Type B pancreatic cell (in vitro differentiated cells): Measurements from ENCODE around the gene DNAJC22. TPM values are rescaled to one million over a fixed set of nuclear protein-coding genes. Genes with fewer than 3 reads are reported as not detected.
A peak's percentile ranks its signal among the peaks of the same experiment; 100 is the strongest.

Experiments
- DNase-seq: peaks from one replicate; pipeline ENCODE4 v3.0.0; 2021; ENCODE audit warnings: mixed read lengths; ENCODE audit not compliant: unreplicated experiment; ENCODE audit errors: extremely low spot score
- H3K27ac Mint-ChIP-seq: 2 replicates; pipeline ENCODE4 v1.8.0; 2021; ENCODE audit warnings: mild to moderate bottlenecking, mixed read lengths
- H3K27me3 Mint-ChIP-seq: 2 replicates; pipeline ENCODE4 v1.8.0; 2021; ENCODE audit warnings: mixed read lengths
- H3K36me3 Mint-ChIP-seq: 2 replicates; pipeline ENCODE4 v1.8.0; 2021; ENCODE audit warnings: mixed read lengths
- H3K4me1 Mint-ChIP-seq: one replicate; pipeline ENCODE4 v1.8.0; 2021; ENCODE audit warnings: mixed read lengths; ENCODE audit not compliant: unreplicated experiment
- H3K4me3 Mint-ChIP-seq: 2 replicates; pipeline ENCODE4 v1.8.0; 2021; ENCODE audit warnings: mild to moderate bottlenecking, mixed read lengths
- H3K9me3 Mint-ChIP-seq: 2 replicates; pipeline ENCODE4 v1.8.0; 2021; ENCODE audit warnings: mixed read lengths
- total RNA-seq: library from RNA; stranded (reverse); gene quantifications from 2 replicates; pipeline ENCODE4 v1.2.1, GENCODE V29; 2021; ENCODE audit warnings: low replicate concordance
- TF ChIP-seq, protein P1 (sequence below): fragments of 200-600 bp; sonication (generic); conservative IDR thresholded peaks from 2 replicates; pipeline ENCODE4 v1.5.0; 2021; ENCODE audit warnings: antibody characterized with exemption, mild to moderate bottlenecking

Gene DNAJC22
- total RNA-seq, 1 donor from 2014 or later, result 5.0 TPM

DNA sequence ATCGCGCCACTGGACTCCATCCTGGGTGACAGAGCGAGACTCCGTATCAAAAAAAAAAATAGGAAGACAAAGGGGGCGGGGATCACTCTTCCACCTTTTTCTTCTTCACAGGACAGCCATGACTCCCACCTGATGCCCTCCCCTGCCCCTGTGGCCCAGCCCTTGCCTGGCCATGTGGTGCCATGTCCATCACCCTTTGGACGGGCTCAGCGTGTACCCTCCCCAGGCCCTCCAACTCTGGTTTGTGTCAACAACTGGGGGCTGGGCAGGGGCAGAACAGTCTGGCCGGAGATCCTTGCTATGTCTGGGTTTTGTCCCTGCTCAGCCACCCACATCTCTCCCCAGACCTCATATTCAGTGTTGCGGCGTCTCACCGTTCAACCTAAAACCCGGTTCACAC, 17.9 kb upstream of the DNAJC22 start:
- Mint-ChIP-seq H3K36me3 (peaks cover 4% of the 10 kb centered on the region), H3K4me3 (no peak overlapping the region), H3K9me3 (no peaks in the 10 kb centered on the region), H3K27ac (no peak overlapping the region), H3K4me1 (peaks cover 15% of the 10 kb centered on the region), H3K27me3 (peaks cover 4% of the 10 kb centered on the region)
- no peak for DNase-seq
- TF ChIP-seq, protein P1, sequence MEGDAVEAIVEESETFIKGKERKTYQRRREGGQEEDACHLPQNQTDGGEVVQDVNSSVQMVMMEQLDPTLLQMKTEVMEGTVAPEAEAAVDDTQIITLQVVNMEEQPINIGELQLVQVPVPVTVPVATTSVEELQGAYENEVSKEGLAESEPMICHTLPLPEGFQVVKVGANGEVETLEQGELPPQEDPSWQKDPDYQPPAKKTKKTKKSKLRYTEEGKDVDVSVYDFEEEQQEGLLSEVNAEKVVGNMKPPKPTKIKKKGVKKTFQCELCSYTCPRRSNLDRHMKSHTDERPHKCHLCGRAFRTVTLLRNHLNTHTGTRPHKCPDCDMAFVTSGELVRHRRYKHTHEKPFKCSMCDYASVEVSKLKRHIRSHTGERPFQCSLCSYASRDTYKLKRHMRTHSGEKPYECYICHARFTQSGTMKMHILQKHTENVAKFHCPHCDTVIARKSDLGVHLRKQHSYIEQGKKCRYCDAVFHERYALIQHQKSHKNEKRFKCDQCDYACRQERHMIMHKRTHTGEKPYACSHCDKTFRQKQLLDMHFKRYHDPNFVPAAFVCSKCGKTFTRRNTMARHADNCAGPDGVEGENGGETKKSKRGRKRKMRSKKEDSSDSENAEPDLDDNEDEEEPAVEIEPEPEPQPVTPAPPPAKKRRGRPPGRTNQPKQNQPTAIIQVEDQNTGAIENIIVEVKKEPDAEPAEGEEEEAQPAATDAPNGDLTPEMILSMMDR, result no peak

DNA sequence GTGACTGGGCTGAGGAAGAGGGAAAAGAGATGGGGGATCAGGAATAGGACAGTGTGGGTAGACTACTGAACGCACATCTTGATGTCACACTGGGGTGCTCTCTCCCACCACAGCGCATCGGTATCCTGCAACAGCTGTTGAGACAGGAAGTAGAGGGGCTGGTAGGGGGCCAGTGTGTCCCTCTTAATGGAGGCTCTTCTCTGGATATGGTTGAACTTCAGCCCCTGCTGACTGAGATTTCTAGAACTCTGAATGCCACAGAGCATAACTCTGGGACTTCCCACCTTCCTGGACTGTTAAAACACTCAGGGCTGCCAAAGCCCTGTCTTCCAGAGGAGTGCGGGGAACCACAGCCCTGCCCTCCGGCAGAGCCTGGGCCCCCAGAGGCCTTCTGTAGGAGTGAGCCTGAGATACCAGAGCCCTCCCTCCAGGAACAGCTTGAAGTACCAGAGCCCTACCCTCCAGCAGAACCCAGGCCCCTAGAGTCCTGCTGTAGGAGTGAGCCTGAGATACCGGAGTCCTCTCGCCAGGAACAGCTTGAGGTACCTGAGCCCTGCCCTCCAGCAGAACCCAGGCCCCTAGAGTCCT, 16.6 kb upstream of the DNAJC22 start:
- Mint-ChIP-seq H3K27ac (no peak overlapping the region), H3K9me3 (no peaks in the 10 kb centered on the region), H3K4me1 (peaks cover 10% of the 10 kb centered on the region)

DNA sequence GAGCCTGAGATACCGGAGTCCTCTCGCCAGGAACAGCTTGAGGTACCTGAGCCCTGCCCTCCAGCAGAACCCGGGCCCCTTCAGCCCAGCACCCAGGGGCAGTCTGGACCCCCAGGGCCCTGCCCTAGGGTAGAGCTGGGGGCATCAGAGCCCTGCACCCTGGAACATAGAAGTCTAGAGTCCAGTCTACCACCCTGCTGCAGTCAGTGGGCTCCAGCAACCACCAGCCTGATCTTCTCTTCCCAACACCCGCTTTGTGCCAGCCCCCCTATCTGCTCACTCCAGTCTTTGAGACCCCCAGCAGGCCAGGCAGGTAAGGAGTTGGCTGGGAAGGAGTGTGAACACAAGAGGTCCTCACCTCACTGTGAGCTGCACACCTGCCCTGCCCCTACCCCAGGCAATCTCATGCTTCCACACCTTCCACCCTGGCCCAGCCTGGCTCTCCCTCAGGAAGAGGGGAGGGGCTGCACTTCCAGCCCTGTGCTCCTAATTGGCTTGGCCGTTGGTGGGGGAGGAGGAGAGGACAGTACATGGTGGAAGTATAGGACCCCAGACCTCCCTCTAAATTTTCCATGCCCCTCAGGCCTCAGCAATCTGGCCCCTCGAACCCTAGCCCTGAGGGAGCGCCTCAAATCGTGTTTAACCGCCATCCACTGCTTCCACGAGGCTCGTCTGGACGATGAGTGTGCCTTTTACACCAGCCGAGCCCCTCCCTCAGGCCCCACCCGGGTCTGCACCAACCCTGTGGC, 15.9 kb upstream of the DNAJC22 start:
- H3K4me1 Mint-ChIP-seq, result peaks cover 10% of the 10 kb centered on the region
- no peak overlapping the region for H3K4me3 Mint-ChIP-seq
- peaks cover 19% of the 10 kb centered on the region for H3K27me3 Mint-ChIP-seq
- H3K9me3 Mint-ChIP-seq, result no peaks in the 10 kb centered on the region
- H3K27ac Mint-ChIP-seq, result no peak overlapping the region
- H3K36me3 Mint-ChIP-seq, result peaks cover 8% of the 10 kb centered on the region
- no peak for DNase-seq
- TF ChIP-seq, protein P1, result no peak

More for the DNA sequence above, 16.6 kb upstream of the DNAJC22 start:
- no peak overlapping the region for H3K4me3 Mint-ChIP-seq
- H3K36me3 Mint-ChIP-seq, result peaks cover 8% of the 10 kb centered on the region
- peaks cover 12% of the 10 kb centered on the region for H3K27me3 Mint-ChIP-seq
- TF ChIP-seq, protein P1, result no peak
- DNase-seq, result no peak

DNA sequence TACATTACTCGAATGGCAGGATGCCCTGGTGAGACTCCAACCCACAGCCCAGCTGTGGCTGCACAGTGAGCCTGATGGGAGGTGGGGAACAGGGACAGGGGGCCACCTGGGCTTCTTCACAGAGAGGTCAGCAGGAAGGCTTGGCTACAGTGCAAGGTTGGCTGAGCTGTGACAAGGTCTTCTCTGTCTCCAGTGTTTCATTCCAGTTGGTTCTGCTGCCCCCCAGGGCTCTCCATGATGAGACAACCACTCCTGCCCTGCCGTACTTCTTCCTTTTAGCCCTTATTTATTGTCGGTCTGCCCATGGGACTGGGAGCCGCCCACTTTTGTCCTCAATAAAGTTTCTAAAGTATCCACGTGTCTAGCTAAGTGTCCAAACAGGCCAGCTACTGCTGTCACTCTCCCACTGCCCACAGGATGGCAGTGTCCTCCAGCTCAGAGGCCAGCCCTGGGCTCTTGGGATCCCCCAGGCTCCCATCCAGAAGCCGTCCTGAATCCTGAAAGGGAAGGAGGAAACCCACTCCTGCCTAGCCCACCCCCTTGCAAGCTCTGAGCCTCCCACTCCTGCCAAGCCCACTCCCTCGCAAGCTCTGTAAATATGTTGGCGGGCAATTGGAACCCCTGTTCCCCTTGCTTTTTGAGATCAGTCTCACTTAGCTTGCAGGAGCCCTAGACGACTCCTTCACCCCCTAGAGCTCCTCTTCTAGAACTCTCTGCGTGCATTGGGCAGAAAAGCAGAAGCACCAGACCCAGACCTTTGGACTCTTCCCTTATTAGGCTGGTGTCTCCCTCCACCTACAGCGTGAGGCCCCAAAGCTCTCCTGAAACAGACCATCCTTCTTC, 15.1 kb upstream of the DNAJC22 start:
- H3K27me3 Mint-ChIP-seq, result peaks cover 22% of the 10 kb centered on the region
- TF ChIP-seq, protein P1, result peak; percentile 84
- H3K36me3 Mint-ChIP-seq, result peaks cover 8% of the 10 kb centered on the region
- H3K27ac Mint-ChIP-seq, result peak overlapping the region; percentile 23
- no peak for DNase-seq
- peak overlapping the region; percentile 4 for H3K4me3 Mint-ChIP-seq
- no peaks in the 10 kb centered on the region for H3K9me3 Mint-ChIP-seq
- peaks cover 10% of the 10 kb centered on the region for H3K4me1 Mint-ChIP-seq

DNA sequence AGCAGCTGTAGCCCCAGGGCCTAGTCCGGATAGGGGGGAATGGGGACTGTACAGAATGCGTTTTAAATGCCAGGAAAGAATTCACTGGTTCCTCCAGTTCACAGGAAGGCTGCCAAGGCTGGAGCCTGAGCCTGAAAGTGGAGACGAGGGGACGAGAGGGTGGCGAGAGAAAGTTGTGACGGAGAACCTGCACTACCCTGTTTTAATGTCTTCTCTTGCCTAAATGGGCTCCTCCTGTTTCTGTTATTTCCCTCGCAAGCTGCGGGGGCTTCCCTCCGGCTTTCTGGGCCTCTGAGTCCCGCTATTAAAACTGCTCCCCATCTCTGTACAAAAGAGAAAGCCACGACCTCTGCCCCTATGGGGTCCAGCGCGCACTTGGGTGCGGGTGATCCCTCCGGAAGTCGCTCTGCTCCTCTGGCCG, 14.2 kb upstream of the DNAJC22 start:
- TF ChIP-seq, protein P1, result no peak
- Mint-ChIP-seq H3K4me3 (no peak overlapping the region), H3K27ac (peak overlapping the region; percentile 23), H3K9me3 (no peaks in the 10 kb centered on the region), H3K27me3 (peaks cover 30% of the 10 kb centered on the region), H3K36me3 (peaks cover 8% of the 10 kb centered on the region), H3K4me1 (peaks cover 14% of the 10 kb centered on the region)
- DNase-seq, result no peak
